HTR-8/SVneo (cell line): ENCODE results near the gene ATP5PD.
"Not testable (repeated sequence)": the region's sequence is repeated elsewhere in the genome, so short reads cannot be mapped to it uniquely, and the experiment has no call there.

Source experiments
- DNase-seq: peaks from one replicate; pipeline ENCODE4 v3.0.0; 2011; ENCODE audit warnings: low spot score, mixed read lengths; ENCODE audit not compliant: insufficient read length
- FAIRE-seq: peaks from 2 replicates; lab custom pipeline; 2011; peaks lifted over from hg19 to GRCh38; lab: Jason Lieb, UNC

Gene ATP5PD

DNA sequence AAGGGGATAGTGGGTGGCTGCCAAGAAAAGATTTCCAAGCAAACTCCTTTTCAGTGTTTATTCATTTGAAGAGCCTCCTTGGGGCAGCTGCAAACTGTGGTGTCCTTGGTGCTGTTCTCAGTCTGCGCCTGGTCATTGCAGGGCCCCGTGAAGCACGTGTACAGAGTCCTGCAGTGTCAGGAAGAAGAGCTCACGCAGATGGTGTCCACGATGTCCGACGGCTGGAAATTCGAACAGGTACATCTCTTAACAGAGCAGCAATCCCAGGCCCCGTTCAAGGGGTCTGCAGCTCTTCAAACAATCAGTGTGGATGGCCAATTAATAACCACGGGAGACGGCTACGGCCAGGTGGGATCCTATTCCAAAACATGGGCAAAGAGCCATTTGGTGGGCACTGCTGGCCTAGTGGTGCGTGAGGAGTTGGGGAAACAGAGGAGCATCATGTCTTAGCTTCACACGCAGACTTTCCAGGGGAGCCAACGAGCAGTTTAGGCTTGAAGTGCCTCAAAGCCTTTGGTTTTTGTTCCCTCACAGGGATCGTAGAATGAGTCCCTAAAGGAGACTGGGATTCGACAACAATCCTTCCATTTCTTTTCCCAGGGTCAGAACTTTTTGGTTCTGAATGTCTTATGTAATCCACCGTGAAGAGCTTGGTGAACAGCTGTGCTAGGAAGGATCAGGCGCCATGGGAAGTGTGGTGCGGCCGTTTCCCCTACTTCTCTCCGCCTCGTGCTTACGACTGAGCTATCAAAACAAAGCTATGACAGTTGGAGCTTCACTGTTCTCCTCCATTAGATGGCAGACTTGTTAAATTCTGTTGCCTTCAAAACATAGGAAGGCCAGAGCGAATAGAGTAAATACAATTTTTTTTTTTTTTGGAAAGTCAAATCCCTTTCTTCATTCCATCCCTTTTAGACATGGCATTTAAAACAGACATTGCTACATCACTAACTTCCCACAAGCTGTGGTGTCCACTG lies 12.9 kb upstream of the ATP5PD start:
- DNase-seq (peak; percentile 54), FAIRE-seq (peak; percentile 68)

DNA sequence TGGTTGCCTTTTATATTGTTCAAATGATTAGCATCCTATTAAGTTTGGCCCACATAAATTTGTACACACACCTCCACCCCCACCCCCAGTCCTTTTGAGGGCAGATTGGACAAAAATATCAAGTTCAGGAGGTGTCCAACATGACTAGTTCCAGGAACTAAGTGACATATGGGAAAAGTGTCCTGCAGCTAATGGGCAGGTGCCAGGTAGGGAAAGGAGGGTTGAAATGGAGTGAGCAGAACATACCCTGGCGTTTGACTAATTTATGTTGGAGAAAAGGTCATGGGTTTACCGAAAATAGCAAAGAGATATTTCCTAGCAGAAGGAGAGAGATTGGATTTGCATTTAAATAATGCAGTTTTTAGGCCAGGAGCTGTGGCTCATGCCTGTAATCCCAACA lies 5.2 kb upstream of the ATP5PD start:
- FAIRE-seq = no peak
- no peak for DNase-seq

GRCh38 chr17:75049706-75050105 lies 2.9 kb upstream of the ATP5PD start:
- no peak for DNase-seq
- no peak for FAIRE-seq

GRCh38 chr17:75049057-75049456 lies 2.3 kb upstream of the ATP5PD start:
- no peak for FAIRE-seq
- no peak for DNase-seq

DNA sequence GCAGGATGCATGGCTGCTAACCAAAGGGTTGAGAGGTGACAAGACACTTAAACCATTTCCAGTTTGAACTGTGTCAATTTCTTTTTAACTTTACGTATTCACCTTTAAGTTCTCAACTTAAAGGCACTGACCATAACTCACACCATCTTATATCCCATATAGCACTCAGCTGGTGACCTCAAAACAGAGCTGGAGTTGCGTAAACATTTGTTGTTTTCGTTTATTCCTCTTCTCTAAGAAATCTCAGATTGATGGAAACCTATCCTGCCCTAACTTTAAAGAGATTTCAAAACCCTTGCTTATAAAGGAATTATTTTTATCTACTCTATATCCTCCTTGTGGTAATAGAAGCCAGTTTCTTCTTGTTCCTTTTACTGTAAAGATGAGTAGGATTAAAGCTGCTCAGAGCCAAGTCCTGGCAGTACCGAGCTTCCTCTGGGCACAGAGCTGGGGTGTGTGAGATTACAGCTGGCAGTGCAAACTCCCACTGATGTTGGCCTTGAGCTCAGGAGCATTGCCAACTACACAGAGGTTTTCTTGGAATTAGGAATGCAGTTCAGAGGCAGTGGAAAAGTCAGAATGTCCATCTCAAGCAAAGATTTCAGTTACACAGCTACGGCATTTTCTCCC lies 1.6 kb upstream of the ATP5PD start:
- FAIRE-seq = no peak
- DNase-seq = no peak

DNA sequence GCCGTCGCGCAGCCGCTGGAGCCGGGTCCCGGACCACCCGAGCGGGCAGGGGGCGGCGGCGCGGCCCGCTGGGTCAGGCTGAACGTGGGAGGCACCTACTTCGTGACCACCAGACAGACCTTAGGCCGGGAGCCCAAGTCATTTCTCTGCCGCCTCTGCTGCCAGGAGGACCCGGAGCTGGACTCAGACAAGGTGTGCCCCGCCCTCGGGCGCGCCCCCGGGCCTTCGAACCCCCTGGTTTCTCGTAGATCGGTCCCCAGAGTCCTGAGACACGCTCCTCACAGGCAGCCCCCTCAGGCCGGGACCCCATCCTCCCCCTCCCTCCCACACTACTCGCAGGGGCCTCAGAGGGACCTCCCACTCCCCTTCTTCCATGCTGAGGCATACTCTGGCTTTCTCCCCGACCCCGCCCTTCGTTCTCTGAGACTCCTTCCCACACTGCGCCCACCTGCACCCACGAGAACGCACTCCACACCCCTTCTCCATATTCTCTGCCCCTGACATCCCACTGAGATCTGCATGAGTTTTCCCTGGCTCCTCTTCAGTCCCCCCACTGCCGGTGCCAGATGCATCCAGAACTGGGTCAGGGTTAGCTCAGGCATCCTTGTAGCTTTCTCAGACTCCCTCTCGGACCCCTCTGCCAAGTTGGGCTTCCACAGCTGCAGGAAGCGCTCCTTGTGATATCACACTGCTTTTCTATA lies 779 bp upstream of the ATP5PD start:
- DNase-seq = no peak
- peak; percentile 82 for FAIRE-seq

DNA sequence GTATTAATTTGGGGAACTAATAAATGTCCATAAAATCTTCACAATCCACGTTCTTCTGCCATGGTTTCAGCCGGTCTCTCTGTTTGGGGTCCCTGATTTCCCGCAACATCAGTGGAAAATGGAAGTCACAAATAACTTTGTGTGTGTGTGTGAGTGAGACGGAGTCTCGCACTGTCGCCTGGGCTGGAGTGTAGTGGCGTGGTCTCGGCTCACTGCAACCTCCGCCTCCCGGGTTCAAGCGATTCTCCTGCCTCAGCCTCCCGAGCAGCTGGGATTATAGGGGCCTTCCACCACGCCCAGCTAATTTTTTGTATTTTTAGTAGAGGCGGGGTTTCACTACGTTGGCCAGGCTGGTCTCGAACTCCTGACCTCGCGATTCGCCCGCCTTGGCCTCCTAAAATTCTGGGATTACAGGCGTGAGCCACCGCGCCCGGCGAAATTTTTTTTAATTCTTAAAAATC lies 793 bp downstream of the ATP5PD start:
- not testable (repeated sequence) for FAIRE-seq, DNase-seq

- FAIRE-seq (no peak), DNase-seq (no peak)
These were observed 2.1 kb downstream of the ATP5PD start for GRCh38 chr17:75044716-75045115.

DNA sequence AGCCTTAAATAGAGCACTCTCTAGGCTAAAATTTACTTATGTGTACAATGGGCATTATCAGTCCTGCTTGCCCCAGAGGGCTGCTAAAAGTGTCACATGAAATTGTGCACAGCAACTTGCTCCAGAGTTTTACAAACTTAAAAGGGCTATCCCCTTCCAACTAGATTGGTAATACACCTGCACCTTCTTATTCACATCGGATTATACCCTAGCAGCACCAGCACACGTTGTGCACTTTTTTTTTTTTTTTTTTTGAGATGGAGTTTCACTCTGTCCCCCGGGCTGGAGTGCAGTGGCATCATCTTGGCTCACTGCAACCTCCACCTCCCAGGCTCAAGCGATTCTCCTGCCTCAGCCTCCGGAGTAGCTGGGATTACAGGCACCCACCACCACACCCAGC lies 3.0 kb downstream of the ATP5PD start:
- FAIRE-seq, DNase-seq: not testable (repeated sequence)

DNA sequence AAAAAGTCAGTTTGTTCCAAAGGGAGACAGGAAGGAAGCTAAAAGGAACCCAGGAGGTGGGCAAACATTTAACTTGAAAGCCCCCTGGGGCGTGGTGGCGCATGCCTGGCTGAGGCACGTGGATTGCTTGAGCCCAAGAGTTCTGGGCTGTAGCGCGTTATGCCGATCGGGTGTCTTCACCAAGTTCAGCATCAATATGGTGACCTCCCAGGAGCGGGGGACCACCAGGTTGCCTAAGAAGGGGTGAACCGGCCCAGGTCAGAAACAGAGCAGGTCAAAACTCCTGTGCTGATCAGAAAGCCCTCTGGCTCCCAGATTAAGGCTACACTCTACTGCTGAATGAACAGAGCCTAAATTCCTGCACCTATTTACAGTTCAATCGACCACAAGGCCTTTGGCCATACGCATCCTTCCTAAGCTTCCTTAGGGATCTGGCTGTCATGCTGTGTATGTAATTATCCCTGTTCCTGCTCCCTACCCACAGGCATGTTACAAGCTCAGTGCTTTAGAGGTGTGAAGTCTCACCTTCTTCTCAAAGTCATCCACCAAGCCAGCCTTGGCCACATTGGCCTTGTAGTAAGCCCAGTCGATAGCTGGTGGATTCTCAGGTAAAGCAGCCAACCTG lies 5.0 kb downstream of the ATP5PD start:
- peak; percentile 55 for FAIRE-seq
- DNase-seq = no peak

DNA sequence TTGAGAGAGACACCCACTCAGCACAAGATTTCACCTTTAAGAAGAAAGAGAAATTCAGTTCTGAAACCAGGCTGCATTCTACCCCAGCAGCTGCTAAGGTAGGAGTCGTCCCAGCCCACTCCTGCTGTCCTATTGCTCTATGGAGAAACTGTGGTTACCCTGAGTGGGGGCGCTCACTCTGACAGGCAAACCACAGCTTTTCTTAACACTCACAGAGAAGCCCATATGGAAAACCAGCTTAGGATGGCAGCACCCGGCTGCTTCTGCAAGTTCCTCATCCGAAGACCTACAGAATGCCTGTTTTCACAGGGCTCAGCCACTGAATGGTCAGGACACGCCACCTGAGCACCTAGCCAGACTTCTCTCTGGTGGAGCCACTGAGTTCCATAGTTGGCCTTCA lies 7.5 kb downstream of the ATP5PD start:
- no peak for DNase-seq
- FAIRE-seq = no peak

DNA sequence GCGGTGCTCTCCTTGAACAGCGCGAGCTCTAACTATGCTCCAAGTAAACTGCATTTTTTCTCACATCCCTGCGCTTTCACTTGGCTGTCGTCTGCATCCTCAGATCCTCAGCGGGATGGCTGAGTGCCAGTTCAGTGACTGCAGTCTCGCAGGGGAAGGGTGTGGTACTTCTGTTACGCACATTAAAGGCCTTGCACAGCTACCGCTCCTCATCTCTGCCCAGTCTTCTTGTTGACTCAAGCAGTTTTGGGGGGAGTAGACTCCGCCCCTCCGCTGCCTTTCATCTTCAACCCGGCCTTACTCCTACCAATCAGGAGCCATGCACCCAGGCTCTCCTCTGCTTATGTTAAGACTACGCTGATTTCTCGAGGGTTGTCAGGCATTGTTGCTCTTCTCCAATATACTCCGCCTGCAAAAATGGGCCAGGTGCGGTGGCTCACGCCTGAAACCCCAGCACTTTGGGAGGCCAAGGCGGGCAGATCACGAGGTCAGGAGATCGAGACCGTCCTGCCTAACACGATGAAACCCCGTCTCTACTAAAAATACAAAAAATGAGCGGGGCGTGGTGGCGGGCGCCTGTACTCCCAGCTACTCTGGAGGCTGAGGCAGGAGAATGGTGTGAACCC lies 10.0 kb downstream of the ATP5PD start:
- FAIRE-seq = no peak
- DNase-seq = no peak

DNA sequence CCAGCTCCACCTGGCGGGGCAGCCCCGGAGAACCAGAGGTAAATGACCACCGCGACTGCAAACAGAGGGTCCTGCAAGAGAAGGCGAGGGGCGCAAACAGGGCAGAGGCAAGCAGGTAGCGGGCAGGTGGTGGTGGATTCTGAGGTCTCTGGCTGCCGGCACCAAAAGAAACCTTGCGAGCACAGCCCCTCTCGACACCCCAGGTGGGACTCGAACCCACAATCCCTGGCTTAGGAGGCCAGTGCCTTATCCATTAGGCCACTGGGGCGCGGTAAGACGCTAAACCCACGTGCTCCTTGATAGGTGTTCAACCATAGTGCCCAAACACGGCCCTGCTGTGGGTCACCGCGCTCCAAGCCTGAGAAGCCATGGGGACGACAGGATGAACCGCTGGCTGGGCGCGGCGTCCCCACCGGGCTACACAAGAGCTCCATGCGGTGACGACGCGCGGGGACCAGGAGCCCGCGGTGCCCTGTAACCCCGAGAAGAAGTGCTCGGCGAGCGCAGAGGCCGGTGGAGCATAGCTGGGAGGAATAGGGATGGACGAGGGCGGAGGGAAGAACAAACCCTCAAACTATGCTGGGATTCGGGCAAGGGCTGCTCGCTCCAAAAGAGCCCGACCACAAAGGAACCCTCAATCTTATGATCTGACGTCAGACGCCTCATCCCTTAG lies 12.4 kb downstream of the ATP5PD start:
- DNase-seq (peak; percentile 85), FAIRE-seq (peak; percentile 88)

- FAIRE-seq = peak; percentile 95
- DNase-seq = peak; percentile 94
These were observed 13.2 kb downstream of the ATP5PD start for GRCh38 chr17:75033346-75034235.

GRCh38 chr17:75032720-75033280 lies 14.0 kb downstream of the ATP5PD start:
- no peak for DNase-seq

DNA sequence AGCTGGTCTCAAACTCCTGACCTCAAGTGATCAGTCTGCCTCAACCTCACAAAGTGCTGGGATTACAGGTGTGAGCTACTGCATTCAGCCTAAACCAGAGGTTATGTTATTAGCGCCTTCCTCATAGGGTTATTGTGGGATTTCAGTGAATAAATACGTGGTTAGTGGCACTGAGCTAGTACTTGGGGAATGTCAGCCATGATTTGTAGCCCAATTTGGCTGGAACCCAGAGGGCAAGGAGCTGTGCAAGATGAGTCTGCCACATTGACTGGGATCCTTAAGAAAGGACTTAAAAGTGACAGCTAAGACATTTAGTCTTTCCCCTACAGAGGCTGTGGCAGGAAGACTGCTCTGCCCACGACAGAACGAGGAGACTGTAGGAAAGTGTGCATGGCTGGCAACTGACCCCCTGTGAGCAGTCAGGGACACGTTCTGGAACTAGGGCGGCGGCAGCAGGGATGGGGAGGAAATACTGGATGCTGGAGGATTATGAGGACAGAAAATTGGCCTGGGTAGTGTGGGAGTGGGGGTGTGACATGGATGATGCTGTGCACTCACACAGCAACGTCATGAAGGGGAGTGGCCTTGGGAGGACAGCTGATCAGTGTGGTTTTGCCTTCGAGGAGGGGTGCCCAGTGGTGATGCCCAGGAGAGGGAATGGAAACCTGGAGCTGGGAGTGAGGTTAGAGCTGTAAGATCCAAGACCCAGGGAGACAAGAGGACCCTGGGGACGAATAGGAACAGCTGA lies 14.6 kb downstream of the ATP5PD start:
- peak; percentile 88 for FAIRE-seq

More at GRCh38 chr17:75032720-75033280, 14.0 kb downstream of the ATP5PD start:
- FAIRE-seq = no peak

DNA sequence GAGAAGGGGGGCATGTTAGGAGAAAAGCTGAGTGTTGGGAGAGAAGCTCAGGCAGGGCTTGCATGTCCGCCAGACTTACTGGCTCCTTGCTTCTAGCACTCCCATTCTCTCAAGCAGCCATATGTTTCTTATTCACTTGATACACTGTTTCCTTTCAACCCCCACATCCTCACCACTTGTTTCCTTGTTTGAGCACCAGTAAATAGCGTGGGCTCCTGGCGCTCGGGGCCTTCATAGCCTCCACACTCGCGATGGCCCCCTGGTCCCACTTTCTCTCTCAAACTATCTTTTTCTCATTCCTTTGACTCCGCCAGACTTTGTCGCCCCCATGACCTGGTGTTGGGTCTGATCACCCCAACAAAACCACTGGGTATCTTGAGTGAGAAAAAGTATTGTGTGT lies 16.6 kb downstream of the ATP5PD start:
- no peak for FAIRE-seq

More for the DNA sequence above, 14.6 kb downstream of the ATP5PD start:
- DNase-seq = peak; percentile 96

More for the DNA sequence above, 16.6 kb downstream of the ATP5PD start:
- no peak for DNase-seq
